ENCODE results near the gene FIGLA.

DNA sequence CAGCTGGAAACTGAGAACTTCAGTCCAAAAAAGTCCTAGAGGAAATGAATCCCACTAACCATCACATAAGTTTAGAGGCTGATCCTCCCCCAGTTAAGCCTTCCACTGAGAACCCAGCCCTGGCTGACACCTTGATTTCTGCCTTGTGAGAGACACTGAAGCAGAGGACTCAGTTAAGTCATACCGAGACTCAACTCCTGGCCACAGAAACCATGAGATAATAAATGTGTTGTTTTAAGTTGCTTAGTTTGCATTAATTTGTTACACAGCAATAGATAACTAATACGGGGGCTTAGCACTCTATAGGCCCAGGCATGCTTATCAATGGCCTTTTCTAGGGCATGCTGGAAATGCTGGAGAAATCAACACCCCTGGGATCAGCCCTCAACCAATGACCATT lies 19.0 kb downstream of the FIGLA start:
- TF ChIP-seq, protein P1, sequence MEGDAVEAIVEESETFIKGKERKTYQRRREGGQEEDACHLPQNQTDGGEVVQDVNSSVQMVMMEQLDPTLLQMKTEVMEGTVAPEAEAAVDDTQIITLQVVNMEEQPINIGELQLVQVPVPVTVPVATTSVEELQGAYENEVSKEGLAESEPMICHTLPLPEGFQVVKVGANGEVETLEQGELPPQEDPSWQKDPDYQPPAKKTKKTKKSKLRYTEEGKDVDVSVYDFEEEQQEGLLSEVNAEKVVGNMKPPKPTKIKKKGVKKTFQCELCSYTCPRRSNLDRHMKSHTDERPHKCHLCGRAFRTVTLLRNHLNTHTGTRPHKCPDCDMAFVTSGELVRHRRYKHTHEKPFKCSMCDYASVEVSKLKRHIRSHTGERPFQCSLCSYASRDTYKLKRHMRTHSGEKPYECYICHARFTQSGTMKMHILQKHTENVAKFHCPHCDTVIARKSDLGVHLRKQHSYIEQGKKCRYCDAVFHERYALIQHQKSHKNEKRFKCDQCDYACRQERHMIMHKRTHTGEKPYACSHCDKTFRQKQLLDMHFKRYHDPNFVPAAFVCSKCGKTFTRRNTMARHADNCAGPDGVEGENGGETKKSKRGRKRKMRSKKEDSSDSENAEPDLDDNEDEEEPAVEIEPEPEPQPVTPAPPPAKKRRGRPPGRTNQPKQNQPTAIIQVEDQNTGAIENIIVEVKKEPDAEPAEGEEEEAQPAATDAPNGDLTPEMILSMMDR (IDR thresholded peaks at IDR 0.05): no peak
- no peak for TF ChIP-seq POLR2A (IDR thresholded peaks at IDR 0.05)

Measured in testis (tissue), 2 donors.